ENCODE data around the gene HOMER2.

The HOMER2 gene

DNA sequence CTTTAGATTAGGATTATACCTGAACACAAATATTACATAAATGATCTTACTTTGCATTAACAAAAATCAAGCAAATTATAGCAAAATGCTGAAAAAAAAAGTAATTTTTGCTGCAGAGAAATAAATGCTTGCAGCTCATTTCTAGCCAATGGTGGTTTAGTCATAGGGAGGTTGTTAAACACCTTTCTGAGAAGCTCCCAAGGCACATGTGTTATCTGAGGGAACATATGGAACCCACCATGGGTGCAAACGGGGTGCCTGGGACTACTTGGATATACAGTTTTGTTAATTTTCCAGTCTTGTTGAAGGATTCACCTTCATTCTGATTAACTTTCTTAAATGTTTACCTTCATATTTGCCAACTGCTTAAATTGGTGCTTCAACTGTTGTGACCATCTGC lies 24.6 kb upstream of the HOMER2 start:
- CTCF ChIA-PET: interaction anchor here (1.5 kb wide), 1 partner anchor 8 kb away, joined by 3 read pairs; no protein-coding TSS in a partner anchor
- Mint-ChIP-seq H3K27ac (no peak overlapping the region), H3K27me3 (no peaks in the 10 kb centered on the region), H3K9me3 (no peaks in the 10 kb centered on the region), H3K4me3 (no peak overlapping the region), H3K36me3 (no peaks in the 10 kb centered on the region), H3K4me1 (no peaks in the 10 kb centered on the region)
- no peak for DNase-seq

- peaks cover 5% of the 10 kb centered on the region for H3K27me3 Mint-ChIP-seq
- no peak overlapping the region for H3K4me3 Mint-ChIP-seq
- CTCF ChIA-PET: no interaction called here
- no peak overlapping the region for H3K27ac Mint-ChIP-seq
- no peaks in the 10 kb centered on the region for H3K36me3 Mint-ChIP-seq
- H3K4me1 Mint-ChIP-seq: peaks cover 2% of the 10 kb centered on the region
- DNase-seq: no peak
- H3K9me3 Mint-ChIP-seq: no peaks in the 10 kb centered on the region
Observed at GRCh38 chr15:82972990-82973389, 20.5 kb upstream of the HOMER2 start.

DNA sequence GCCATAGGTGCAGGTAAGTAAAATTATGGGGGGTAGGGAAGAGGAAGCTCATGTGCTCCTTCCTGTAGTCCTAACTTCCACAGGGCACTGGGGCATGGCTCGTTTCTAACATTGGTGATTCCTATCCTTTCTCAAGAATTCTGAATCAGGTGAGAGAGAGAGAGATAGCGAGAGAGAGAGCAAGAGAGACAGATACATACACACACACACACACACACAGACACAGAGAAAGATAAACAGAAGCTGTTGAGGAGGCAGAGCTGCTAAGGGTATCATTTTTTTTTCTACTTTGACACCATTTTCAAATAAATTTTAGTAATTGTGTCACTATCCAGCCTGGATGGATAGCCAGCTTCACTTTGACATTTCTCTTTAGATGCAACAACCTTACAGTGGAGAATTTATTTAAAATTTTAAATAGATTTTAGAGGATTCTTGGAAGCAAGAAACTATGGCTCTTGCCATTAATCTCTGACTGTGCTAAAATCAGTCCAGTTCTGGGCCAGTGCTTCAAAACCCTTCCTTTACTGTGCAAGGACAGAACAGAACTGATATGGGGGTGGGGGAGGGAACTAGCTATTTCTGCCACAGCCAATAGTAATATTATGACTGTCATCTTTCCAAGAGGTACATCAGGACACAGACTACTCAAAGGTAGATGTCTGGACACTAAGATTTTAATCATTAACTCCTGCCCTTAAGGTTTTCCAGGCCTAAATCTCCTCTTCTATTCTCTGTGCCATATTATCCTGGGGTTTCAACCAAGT lies 18.9 kb upstream of the HOMER2 start:
- Mint-ChIP-seq H3K9me3 (no peaks in the 10 kb centered on the region), H3K4me3 (no peak overlapping the region), H3K36me3 (no peaks in the 10 kb centered on the region), H3K27ac (no peak overlapping the region), H3K27me3 (peaks cover 5% of the 10 kb centered on the region), H3K4me1 (peaks cover 13% of the 10 kb centered on the region)
- CTCF ChIA-PET: no interaction called here
- no peak for DNase-seq

GRCh38 chr15:82970696-82971095 lies 18.2 kb upstream of the HOMER2 start:
- Mint-ChIP-seq H3K4me1 (peaks cover 20% of the 10 kb centered on the region), H3K9me3 (no peaks in the 10 kb centered on the region), H3K27ac (no peak overlapping the region), H3K4me3 (no peak overlapping the region), H3K27me3 (peaks cover 5% of the 10 kb centered on the region), H3K36me3 (no peaks in the 10 kb centered on the region)
- DNase-seq: no peak
- CTCF ChIA-PET: no interaction called here

GRCh38 chr15:82970078-82970686 lies 17.7 kb upstream of the HOMER2 start:
- peaks cover 5% of the 10 kb centered on the region for H3K27me3 Mint-ChIP-seq
- no peaks in the 10 kb centered on the region for H3K9me3 Mint-ChIP-seq
- no peak overlapping the region for H3K27ac Mint-ChIP-seq
- no peaks in the 10 kb centered on the region for H3K36me3 Mint-ChIP-seq
- H3K4me1 Mint-ChIP-seq: peaks cover 20% of the 10 kb centered on the region
- no peak for DNase-seq
- no peak overlapping the region for H3K4me3 Mint-ChIP-seq
- CTCF ChIA-PET: no interaction called here

DNA sequence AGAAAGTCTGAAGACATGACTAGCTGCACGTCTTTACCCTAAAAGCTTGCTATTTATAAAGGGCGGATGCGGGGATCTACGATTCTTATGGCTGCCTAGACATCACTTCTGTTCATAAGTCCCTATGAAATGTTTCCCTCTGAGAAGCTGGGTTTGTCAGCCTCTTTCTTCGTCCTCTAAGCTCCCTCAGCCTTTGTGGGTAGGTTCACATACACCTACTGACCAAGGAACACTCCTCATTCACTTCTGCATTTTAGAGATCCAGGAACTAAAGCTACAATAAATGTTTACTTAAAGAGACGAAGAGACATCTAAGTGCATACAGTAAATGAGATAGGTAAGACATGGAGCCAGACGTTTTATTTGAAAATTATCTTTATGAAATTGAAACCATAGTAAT lies 16.8 kb upstream of the HOMER2 start:
- Mint-ChIP-seq H3K27ac (no peak overlapping the region), H3K36me3 (no peaks in the 10 kb centered on the region), H3K4me1 (peaks cover 20% of the 10 kb centered on the region), H3K9me3 (no peaks in the 10 kb centered on the region), H3K4me3 (no peak overlapping the region), H3K27me3 (peaks cover 5% of the 10 kb centered on the region)
- CTCF ChIA-PET: interaction anchor here (1.0 to 1.1 kb wide), 2 partner anchors 31 to 120 kb away, joined by 3 to 4 read pairs; no protein-coding TSS in a partner anchor
- no peak for DNase-seq

GRCh38 chr15:82968066-82968465 lies 15.5 kb upstream of the HOMER2 start:
- Mint-ChIP-seq H3K27ac (no peak overlapping the region), H3K4me1 (peaks cover 20% of the 10 kb centered on the region), H3K27me3 (peaks cover 13% of the 10 kb centered on the region), H3K36me3 (no peaks in the 10 kb centered on the region), H3K9me3 (no peaks in the 10 kb centered on the region), H3K4me3 (no peak overlapping the region)
- DNase-seq: no peak
- CTCF ChIA-PET: interaction anchor here (1.1 to 1.3 kb wide), 3 partner anchors 32 to 118 kb away, joined by 3 to 4 read pairs (median 4); no protein-coding TSS in a partner anchor

DNA sequence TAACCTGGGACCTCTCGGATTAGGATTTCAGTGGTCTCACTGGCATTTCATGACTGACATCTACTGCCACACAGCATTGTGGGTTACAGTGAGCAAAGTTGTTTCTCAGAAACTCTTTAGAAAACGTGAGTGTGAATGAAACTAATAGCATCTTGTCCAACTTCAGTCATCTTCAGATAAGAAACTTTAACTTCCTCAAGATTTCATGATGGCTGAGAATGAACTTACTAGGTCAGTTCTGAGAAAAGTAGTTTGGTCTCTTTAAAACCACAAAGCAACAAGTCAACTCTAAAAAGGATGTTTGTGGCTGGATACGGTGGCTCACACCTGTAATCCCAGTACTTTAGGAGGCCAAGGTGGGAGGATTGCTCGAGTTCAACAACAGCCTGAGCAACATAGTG lies 14.2 kb upstream of the HOMER2 start:
- H3K27ac Mint-ChIP-seq: peak overlapping the region; percentile 73
- CTCF ChIA-PET: interaction anchor here (1.2 kb wide), 1 partner anchor 34 kb away, joined by 4 read pairs; no protein-coding TSS in a partner anchor
- no peaks in the 10 kb centered on the region for H3K9me3 Mint-ChIP-seq
- no peak overlapping the region for H3K4me3 Mint-ChIP-seq
- H3K4me1 Mint-ChIP-seq: peaks cover 20% of the 10 kb centered on the region
- H3K36me3 Mint-ChIP-seq: no peaks in the 10 kb centered on the region
- DNase-seq: peak; percentile 47
- H3K27me3 Mint-ChIP-seq: peaks cover 16% of the 10 kb centered on the region

DNA sequence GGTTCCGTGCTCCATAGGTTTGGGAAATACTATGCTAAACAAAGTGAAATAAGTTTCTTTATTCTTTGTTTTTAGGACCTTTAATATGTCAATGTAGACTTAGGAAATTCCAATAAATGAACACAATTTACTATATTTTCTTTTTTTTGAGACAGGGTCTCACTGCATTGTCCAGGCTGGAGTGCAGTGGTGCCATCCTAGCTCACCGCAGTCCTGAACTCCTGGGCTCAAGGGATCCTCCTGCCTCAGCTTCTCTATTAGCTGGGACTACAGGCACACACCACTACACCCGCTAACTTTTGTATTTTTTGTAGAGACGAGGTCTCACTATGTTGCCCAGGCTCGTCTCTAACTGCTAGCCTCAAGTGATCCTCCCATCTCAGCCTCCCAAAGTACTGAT lies 12.4 kb upstream of the HOMER2 start:
- H3K27me3 Mint-ChIP-seq: peaks cover 29% of the 10 kb centered on the region
- CTCF ChIA-PET: no interaction called here

DNA sequence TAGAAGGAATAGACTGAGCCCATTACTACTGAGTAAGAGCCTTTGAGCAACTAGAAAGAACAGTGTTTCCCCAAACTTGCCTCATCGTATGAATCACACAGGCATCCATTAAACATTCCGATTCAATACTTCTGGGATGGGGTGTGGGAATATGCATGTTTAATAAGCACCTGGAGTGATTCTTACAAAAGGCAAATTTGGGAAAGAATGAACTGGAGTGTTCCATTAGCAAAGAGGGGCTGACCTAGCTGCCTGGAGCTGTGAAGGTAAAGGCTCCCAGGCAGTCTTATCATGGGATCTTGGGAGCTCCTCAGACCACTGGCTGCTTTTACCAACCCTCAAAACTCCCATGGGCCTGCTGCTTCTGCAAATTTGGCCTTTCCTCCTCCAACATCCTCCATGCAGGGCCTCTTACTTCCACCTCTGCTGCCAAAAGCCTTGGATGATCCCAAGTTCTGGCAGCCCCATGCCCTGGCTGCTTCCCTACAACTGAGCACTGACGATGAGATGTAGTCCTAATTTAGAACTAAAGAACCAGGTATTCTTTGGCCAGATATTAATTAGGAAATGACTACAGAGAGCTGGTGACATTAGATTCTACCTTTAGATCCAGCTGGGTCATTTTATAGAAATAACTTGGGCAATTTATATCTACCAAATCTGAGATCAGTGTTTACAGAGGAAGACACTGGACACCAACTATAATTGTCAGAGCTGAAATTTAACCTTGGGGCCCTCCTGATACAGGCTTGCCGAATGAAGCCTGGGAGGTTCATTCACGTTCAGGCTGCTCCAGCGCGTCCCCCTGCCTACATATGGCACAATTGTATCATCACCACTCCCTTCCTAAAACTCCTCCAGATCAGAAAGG lies 11.2 kb upstream of the HOMER2 start:
- H3K27ac Mint-ChIP-seq: no peak overlapping the region
- no peak for DNase-seq
- CTCF ChIA-PET: interaction anchor here (0.6 to 0.7 kb wide), 2 partner anchors 36 to 46 kb away, joined by 3 read pairs; no protein-coding TSS in a partner anchor
- no peak overlapping the region for H3K4me3 Mint-ChIP-seq
- peaks cover 20% of the 10 kb centered on the region for H3K4me1 Mint-ChIP-seq
- H3K9me3 Mint-ChIP-seq: no peaks in the 10 kb centered on the region
- no peaks in the 10 kb centered on the region for H3K36me3 Mint-ChIP-seq
- peaks cover 37% of the 10 kb centered on the region for H3K27me3 Mint-ChIP-seq

More for the DNA sequence above, 12.4 kb upstream of the HOMER2 start:
- H3K36me3 Mint-ChIP-seq: no peaks in the 10 kb centered on the region
- H3K4me3 Mint-ChIP-seq: no peak overlapping the region
- H3K4me1 Mint-ChIP-seq: peaks cover 20% of the 10 kb centered on the region
- no peaks in the 10 kb centered on the region for H3K9me3 Mint-ChIP-seq
- DNase-seq: no peak
- H3K27ac Mint-ChIP-seq: no peak overlapping the region

DNA sequence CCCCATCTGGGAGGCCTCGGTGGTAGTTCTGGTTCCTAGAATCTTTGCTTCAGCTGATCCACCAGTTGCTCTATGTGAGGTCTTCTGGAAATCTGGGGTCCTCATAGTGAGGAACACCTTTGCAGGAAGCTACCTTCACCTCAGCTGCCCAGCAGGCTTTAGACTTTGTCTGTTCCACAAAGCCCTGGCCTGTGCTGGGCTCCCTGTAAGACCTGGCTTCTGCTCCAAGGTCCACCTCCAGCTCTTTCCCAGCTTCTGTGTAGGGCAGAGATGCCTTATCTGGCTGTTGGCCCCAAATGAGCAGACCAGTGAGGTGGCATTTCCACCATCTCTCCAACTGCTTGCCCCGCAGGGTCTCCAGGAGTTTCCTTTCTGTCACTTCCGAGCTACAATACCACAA lies 8.2 kb upstream of the HOMER2 start:
- Mint-ChIP-seq H3K27ac (no peak overlapping the region), H3K9me3 (no peaks in the 10 kb centered on the region), H3K4me3 (no peak overlapping the region), H3K36me3 (no peaks in the 10 kb centered on the region), H3K27me3 (peaks cover 36% of the 10 kb centered on the region), H3K4me1 (peaks cover 1% of the 10 kb centered on the region)
- no peak for DNase-seq
- CTCF ChIA-PET: no interaction called here

GRCh38 chr15:82959423-82959822 lies 6.9 kb upstream of the HOMER2 start:
- CTCF ChIA-PET: no interaction called here
- H3K36me3 Mint-ChIP-seq: no peaks in the 10 kb centered on the region

GRCh38 chr15:82958638-82959037 lies 6.1 kb upstream of the HOMER2 start:
- CTCF ChIA-PET: no interaction called here
- DNase-seq: no peak
- no peak overlapping the region for H3K27ac Mint-ChIP-seq
- H3K9me3 Mint-ChIP-seq: no peaks in the 10 kb centered on the region
- H3K4me3 Mint-ChIP-seq: no peak overlapping the region
- no peaks in the 10 kb centered on the region for H3K4me1 Mint-ChIP-seq
- no peaks in the 10 kb centered on the region for H3K36me3 Mint-ChIP-seq
- peaks cover 39% of the 10 kb centered on the region for H3K27me3 Mint-ChIP-seq

More at GRCh38 chr15:82959423-82959822, 6.9 kb upstream of the HOMER2 start:
- Mint-ChIP-seq H3K4me3 (no peak overlapping the region), H3K4me1 (no peaks in the 10 kb centered on the region), H3K27ac (no peak overlapping the region), H3K27me3 (peaks cover 37% of the 10 kb centered on the region), H3K9me3 (no peaks in the 10 kb centered on the region)
- DNase-seq: no peak

GRCh38 chr15:82951472-82952157 lies 905 bp downstream of the HOMER2 start:
- H3K27ac Mint-ChIP-seq: no peak overlapping the region
- DNase-seq: no peak
- no peaks in the 10 kb centered on the region for H3K36me3 Mint-ChIP-seq
- no peak overlapping the region for H3K4me3 Mint-ChIP-seq
- peaks cover 3% of the 10 kb centered on the region for H3K4me1 Mint-ChIP-seq
- H3K9me3 Mint-ChIP-seq: no peaks in the 10 kb centered on the region
- CTCF ChIA-PET: no interaction called here
- H3K27me3 Mint-ChIP-seq: peaks cover 20% of the 10 kb centered on the region
